Measurements from ENCODE around the gene A4GNT. TPM values are rescaled to one million over a fixed set of nuclear protein-coding genes. Genes with fewer than 3 reads are reported as not detected.

The A4GNT gene
- polyA plus RNA-seq, 1 donor from 2014 or later: not detected

- Histone ChIP-seq H3K4me2 (ENCODE audit: low read length) (no peak overlapping the region), H3K36me3 (ENCODE audit: insufficient read depth, low read length) (no peaks in the 10 kb centered on the region), H4K20me1 (ENCODE audit: insufficient read depth) (no peaks in the 10 kb centered on the region), H3K9ac (ENCODE audit: low read length) (no peak overlapping the region), H3K9me2 (ENCODE audit: insufficient read depth, low read length) (no peaks in the 10 kb centered on the region), H3K27ac (ENCODE audit: low read length) (no peak overlapping the region), H3K4me3 (ENCODE audit: low read length) (no peak overlapping the region), H3K9me3 (ENCODE audit: low read length) (no peaks in the 10 kb centered on the region), H3K79me2 (replicated peaks; ENCODE audit: insufficient read depth, low read length) (peaks cover 6% of the 10 kb centered on the region), H2AFZ (ENCODE audit: low read depth, low read length) (no peak overlapping the region), H3K27me3 (ENCODE audit: insufficient read depth, low read depth, low read length) (no peaks in the 10 kb centered on the region), H3F3A (ENCODE audit: insufficient read depth, low read length, poor library complexity, severe bottlenecking) (no peaks in the 10 kb centered on the region)
- TF ChIP-seq SMC3 (conservative IDR thresholded peaks at IDR 0.05; ENCODE audit: poor library complexity) (no peak), CTCF (IDR thresholded peaks at IDR 0.05; ENCODE audit: poor library complexity, severe bottlenecking) (no peak), RAD21 (conservative IDR thresholded peaks at IDR 0.05) (no peak), POLR2AphosphoS5 (IDR thresholded peaks at IDR 0.05) (no peak), MXI1 (conservative IDR thresholded peaks at IDR 0.05; ENCODE audit: poor library complexity, severe bottlenecking) (no peak), EZH2 (IDR thresholded peaks at IDR 0.05; ENCODE audit: borderline replicate concordance, insufficient read depth, low read length, poor library complexity, severe bottlenecking) (no peak), EP300 (conservative IDR thresholded peaks at IDR 0.05; ENCODE audit: poor library complexity, severe bottlenecking) (no peak), TAF1 (IDR thresholded peaks at IDR 0.05; ENCODE audit: low read depth) (no peak)
- TF ChIP-seq, protein P1, sequence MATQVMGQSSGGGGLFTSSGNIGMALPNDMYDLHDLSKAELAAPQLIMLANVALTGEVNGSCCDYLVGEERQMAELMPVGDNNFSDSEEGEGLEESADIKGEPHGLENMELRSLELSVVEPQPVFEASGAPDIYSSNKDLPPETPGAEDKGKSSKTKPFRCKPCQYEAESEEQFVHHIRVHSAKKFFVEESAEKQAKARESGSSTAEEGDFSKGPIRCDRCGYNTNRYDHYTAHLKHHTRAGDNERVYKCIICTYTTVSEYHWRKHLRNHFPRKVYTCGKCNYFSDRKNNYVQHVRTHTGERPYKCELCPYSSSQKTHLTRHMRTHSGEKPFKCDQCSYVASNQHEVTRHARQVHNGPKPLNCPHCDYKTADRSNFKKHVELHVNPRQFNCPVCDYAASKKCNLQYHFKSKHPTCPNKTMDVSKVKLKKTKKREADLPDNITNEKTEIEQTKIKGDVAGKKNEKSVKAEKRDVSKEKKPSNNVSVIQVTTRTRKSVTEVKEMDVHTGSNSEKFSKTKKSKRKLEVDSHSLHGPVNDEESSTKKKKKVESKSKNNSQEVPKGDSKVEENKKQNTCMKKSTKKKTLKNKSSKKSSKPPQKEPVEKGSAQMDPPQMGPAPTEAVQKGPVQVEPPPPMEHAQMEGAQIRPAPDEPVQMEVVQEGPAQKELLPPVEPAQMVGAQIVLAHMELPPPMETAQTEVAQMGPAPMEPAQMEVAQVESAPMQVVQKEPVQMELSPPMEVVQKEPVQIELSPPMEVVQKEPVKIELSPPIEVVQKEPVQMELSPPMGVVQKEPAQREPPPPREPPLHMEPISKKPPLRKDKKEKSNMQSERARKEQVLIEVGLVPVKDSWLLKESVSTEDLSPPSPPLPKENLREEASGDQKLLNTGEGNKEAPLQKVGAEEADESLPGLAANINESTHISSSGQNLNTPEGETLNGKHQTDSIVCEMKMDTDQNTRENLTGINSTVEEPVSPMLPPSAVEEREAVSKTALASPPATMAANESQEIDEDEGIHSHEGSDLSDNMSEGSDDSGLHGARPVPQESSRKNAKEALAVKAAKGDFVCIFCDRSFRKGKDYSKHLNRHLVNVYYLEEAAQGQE (IDR thresholded peaks at IDR 0.05; ENCODE audit: borderline replicate concordance): no peak
These were observed 19.8 kb downstream of the A4GNT start for GRCh38 chr3:138112362-138112761.

- no peaks in the 10 kb centered on the region for H3K9me2 ChIP-seq (ENCODE audit: insufficient read depth, low read length)
- H3K79me2 ChIP-seq (replicated peaks; ENCODE audit: insufficient read depth, low read length): no peaks in the 10 kb centered on the region
- H2AFZ ChIP-seq (ENCODE audit: low read depth, low read length): no peak overlapping the region
- H3K9me3 ChIP-seq (ENCODE audit: low read length): no peaks in the 10 kb centered on the region
- no peaks in the 10 kb centered on the region for H4K20me1 ChIP-seq (ENCODE audit: insufficient read depth)
- no peaks in the 10 kb centered on the region for H3K36me3 ChIP-seq (ENCODE audit: insufficient read depth, low read length)
- no peaks in the 10 kb centered on the region for H3K27me3 ChIP-seq (ENCODE audit: insufficient read depth, low read depth, low read length)
- no peak overlapping the region for H3K4me2 ChIP-seq (ENCODE audit: low read length)
- no peak overlapping the region for H3K27ac ChIP-seq (ENCODE audit: low read length)
- H3F3A ChIP-seq (ENCODE audit: insufficient read depth, low read length, poor library complexity, severe bottlenecking): no peaks in the 10 kb centered on the region
- no peak overlapping the region for H3K4me3 ChIP-seq (ENCODE audit: low read length)
- H3K9ac ChIP-seq (ENCODE audit: low read length): no peak overlapping the region
- TF ChIP-seq MXI1 (conservative IDR thresholded peaks at IDR 0.05; ENCODE audit: poor library complexity, severe bottlenecking) (no peak), RAD21 (conservative IDR thresholded peaks at IDR 0.05) (no peak), EP300 (conservative IDR thresholded peaks at IDR 0.05; ENCODE audit: poor library complexity, severe bottlenecking) (no peak), EZH2 (IDR thresholded peaks at IDR 0.05; ENCODE audit: borderline replicate concordance, insufficient read depth, low read length, poor library complexity, severe bottlenecking) (no peak), TAF1 (IDR thresholded peaks at IDR 0.05; ENCODE audit: low read depth) (no peak), SMC3 (conservative IDR thresholded peaks at IDR 0.05; ENCODE audit: poor library complexity) (no peak)
- TF ChIP-seq, protein P1 (IDR thresholded peaks at IDR 0.05; ENCODE audit: borderline replicate concordance): no peak
These were observed 26.6 kb downstream of the A4GNT start for GRCh38 chr3:138105598-138105997.

All from neural cell (in vitro differentiated cells).